A673 (cell line): Measurements from ENCODE around the gene PTN. TPM values are rescaled to one million over a fixed set of nuclear protein-coding genes. Genes with fewer than 3 reads are reported as not detected.

Experiments
- BruUV-seq: library from RNA; stranded (reverse); fragments of 400-500 nt; replicated peaks from 2 replicates; lab custom pipeline; 2021; lab: Mats Ljungman, UMichigan
- CTCF ChIA-PET: fragments of 300-600 bp; sonication (Branson Sonifier 250); formaldehyde crosslinking; loops from one replicate; lab custom pipeline; 2022; ENCODE audit warnings: antibody characterized with exemption; lab: Charles Lee
- POLR2A ChIA-PET: fragments of 300-600 bp; sonication (Branson Sonifier 250); formaldehyde crosslinking; loops from one replicate; lab custom pipeline; 2022; ENCODE audit warnings: antibody characterized with exemption; ENCODE audit not compliant: low non-redundant PET; lab: Charles Lee
- DNase-seq: peaks from one replicate; pipeline ENCODE4 v3.0.0-alpha.2; 2015; ENCODE audit warnings: low spot score
- H3K27ac ChIP-seq: fragments of 200-600 bp; sonication (generic); 2 replicates; pipeline ENCODE4 v1.5.1; 2016; ENCODE audit warnings: mixed run types, low read depth, mild to moderate bottlenecking, mixed read lengths, antibody characterized with exemption, low read length; ENCODE audit not compliant: poor library complexity, severe bottlenecking
- H3K27me3 ChIP-seq: fragments of 200-600 bp; sonication (generic); replicated peaks from 2 replicates; pipeline ENCODE4 v1.6.1; 2017; ENCODE audit warnings: mixed run types, low read depth, mild to moderate bottlenecking, mixed read lengths, antibody characterized with exemption, low read length; ENCODE audit not compliant: insufficient read depth, poor library complexity
- H3K36me3 ChIP-seq: fragments of 200-600 bp; sonication (generic); 2 replicates; pipeline ENCODE4 v1.6.1; 2016; ENCODE audit warnings: mixed run types, mild to moderate bottlenecking, mixed read lengths, antibody characterized with exemption, low read length; ENCODE audit not compliant: insufficient read depth, poor library complexity, severe bottlenecking
- H3K4me1 ChIP-seq: fragments of 200-600 bp; sonication (generic); 2 replicates; pipeline ENCODE4 v1.6.1; 2017; ENCODE audit warnings: mixed run types, mild to moderate bottlenecking, mixed read lengths, antibody characterized with exemption, low read length; ENCODE audit not compliant: insufficient read depth, poor library complexity, severe bottlenecking
- H3K4me3 ChIP-seq: fragments of 200-600 bp; sonication (generic); 2 replicates; pipeline ENCODE4 v1.5.1; 2016; ENCODE audit warnings: low read depth, mixed run types, mild to moderate bottlenecking, mixed read lengths, low read length; ENCODE audit not compliant: poor library complexity, severe bottlenecking
- H3K9me3 ChIP-seq: fragments of 200-600 bp; sonication (generic); 2 replicates; pipeline ENCODE4 v1.6.1; 2016; ENCODE audit warnings: mixed run types, low read depth, mild to moderate bottlenecking, mixed read lengths, antibody characterized with exemption, low read length; ENCODE audit not compliant: poor library complexity, severe bottlenecking
- CTCF ChIP-seq: fragments of 300-800, 200-600 bp; sonication (generic); conservative IDR thresholded peaks from 2 replicates; pipeline ENCODE4 v1.5.1; 2017; ENCODE audit warnings: low read depth, mild to moderate bottlenecking, antibody characterized with exemption, low read length, moderate library complexity, mixed read lengths
- EZH2 ChIP-seq: fragments of 200-600 bp; sonication (generic); IDR thresholded peaks from 2 replicates; pipeline ENCODE4 v1.6.1; 2017; ENCODE audit warnings: borderline replicate concordance, low read depth, mild to moderate bottlenecking, mixed read lengths, antibody characterized with exemption, low read length; ENCODE audit not compliant: poor library complexity, severe bottlenecking
- intact Hi-C: fragments of 100-400 bp; cut with micrococcal nuclease; formaldehyde crosslinking; loops from one replicate; pipeline ENCODE4 v1.10.0; 2022; ENCODE audit not compliant: unreplicated experiment
- total RNA-seq: library from RNA; stranded (reverse); gene quantifications from 2 replicates; pipeline ENCODE4 v1.2.3, GENCODE V29; 2021

Gene PTN
- total RNA-seq, 1 experiment from 2014 or later = 0.41 TPM

- Histone ChIP-seq H3K27me3 (no peaks in the 10 kb centered on the region), H3K27ac (no peak overlapping the region), H3K4me3 (no peak overlapping the region), H3K36me3 (no peaks in the 10 kb centered on the region), H3K9me3 (peaks cover 5% of the 10 kb centered on the region), H3K4me1 (no peaks in the 10 kb centered on the region)
- intact Hi-C loops = no loop called here
- ChIA-PET POLR2A (no interaction called here), CTCF (no interaction called here)
- DNase-seq = no peak
- TF ChIP-seq EZH2 (no peak), CTCF (no peak)
- no TSS peak for BruUV-seq
Measured at GRCh38 chr7:137366995-137367394, 23.5 kb upstream of the PTN start.

GRCh38 chr7:137363683-137364082, 20.1 kb upstream of the PTN start:
- no peak overlapping the region for H3K4me3 ChIP-seq
- H3K27me3 ChIP-seq = no peaks in the 10 kb centered on the region
- H3K36me3 ChIP-seq = no peaks in the 10 kb centered on the region
- intact Hi-C loops = no loop called here
- no peak for DNase-seq
- BruUV-seq = no TSS peak
- CTCF ChIA-PET = no interaction called here
- POLR2A ChIA-PET = no interaction called here
- H3K9me3 ChIP-seq = peaks cover 31% of the 10 kb centered on the region
- H3K4me1 ChIP-seq = no peaks in the 10 kb centered on the region
- no peak for TF ChIP-seq EZH2
- TF ChIP-seq CTCF = no peak
- H3K27ac ChIP-seq = no peak overlapping the region

GRCh38 chr7:137360087-137360679, 16.6 kb upstream of the PTN start:
- H3K27me3 ChIP-seq = no peaks in the 10 kb centered on the region
- H3K4me1 ChIP-seq = no peaks in the 10 kb centered on the region
- no TSS peak for BruUV-seq
- DNase-seq = no peak
- POLR2A ChIA-PET = no interaction called here
- intact Hi-C loops = no loop called here
- H3K27ac ChIP-seq = no peak overlapping the region
- H3K36me3 ChIP-seq = no peaks in the 10 kb centered on the region
- TF ChIP-seq EZH2 = no peak
- no peak for TF ChIP-seq CTCF
- CTCF ChIA-PET = no interaction called here
- no peak overlapping the region for H3K4me3 ChIP-seq
- peaks cover 32% of the 10 kb centered on the region for H3K9me3 ChIP-seq
